OCI-LY7 (cell line): Measurements from ENCODE around the gene COL2A1. TPM values are rescaled to one million over a fixed set of nuclear protein-coding genes. Genes with fewer than 3 reads are reported as not detected.

Source experiments
- BruUV-seq: library from RNA; stranded (reverse); fragments of 400-500 nt; replicated peaks from 2 replicates; lab custom pipeline; 2021; lab: Mats Ljungman, UMichigan
- CTCF ChIA-PET: fragments of 300-600 bp; sonication (Branson Sonifier 250); formaldehyde crosslinking; loops from one replicate; lab custom pipeline; 2022; ENCODE audit warnings: antibody characterized with exemption; ENCODE audit not compliant: unreplicated experiment; lab: Charles Lee
- POLR2A ChIA-PET: fragments of 300-600 bp; sonication (Branson Sonifier 250); formaldehyde crosslinking; loops from one replicate; lab custom pipeline; 2022; ENCODE audit warnings: antibody characterized with exemption; lab: Charles Lee
- DNase-seq: peaks from one replicate; pipeline ENCODE4 v3.0.0-alpha.2; 2015; ENCODE audit warnings: low spot score
- H2AFZ ChIP-seq: fragments of 200-600 bp; sonication (generic), shearing (Covaris generic); 2 replicates; pipeline ENCODE4 v1.6.1; 2014; ENCODE audit warnings: mild to moderate bottlenecking, antibody characterized with exemption, low read length, moderate library complexity
- H3K27ac ChIP-seq: fragments of 200-600 bp; sonication (generic); 2 replicates; pipeline ENCODE4 v1.5.1; 2014; ENCODE audit warnings: mixed run types, low read depth, mild to moderate bottlenecking, moderate library complexity, low read length, inconsistent platforms; ENCODE audit not compliant: poor library complexity, severe bottlenecking
- H3K36me3 ChIP-seq: fragments of 200-600 bp; sonication (generic); 2 replicates; pipeline ENCODE4 v1.6.1; 2014; ENCODE audit warnings: mild to moderate bottlenecking, antibody characterized with exemption, low read length, moderate library complexity, mixed read lengths; ENCODE audit not compliant: insufficient read depth
- H3K4me1 ChIP-seq: fragments of 200-600 bp; sonication (generic); 2 replicates; pipeline ENCODE4 v1.5.1; 2014; ENCODE audit warnings: mild to moderate bottlenecking, low read length; ENCODE audit not compliant: insufficient read depth, poor library complexity, severe bottlenecking
- H3K4me2 ChIP-seq: fragments of 200-600 bp; sonication (generic); 2 replicates; pipeline ENCODE4 v1.6.1; 2014; ENCODE audit warnings: mild to moderate bottlenecking, low read length
- H3K4me3 ChIP-seq: fragments of 200-600 bp; sonication (generic); 2 replicates; pipeline ENCODE4 v1.5.1; 2014; ENCODE audit warnings: mild to moderate bottlenecking, low read depth, low read length; ENCODE audit not compliant: poor library complexity, severe bottlenecking
- H3K79me2 ChIP-seq: fragments of 200-600 bp; sonication (generic); 2 replicates; pipeline ENCODE4 v1.6.1; 2016; ENCODE audit warnings: low read depth, mild to moderate bottlenecking, low read length, moderate library complexity, mixed read lengths; ENCODE audit not compliant: insufficient read depth
- H3K9me2 ChIP-seq: fragments of 200-600 bp; sonication (generic); 2 replicates; pipeline ENCODE4 v1.6.1; 2016; ENCODE audit warnings: mild to moderate bottlenecking, low read length, mixed read lengths; ENCODE audit not compliant: insufficient read depth
- H3K9me3 ChIP-seq: fragments of 200-600 bp; sonication (generic); 2 replicates; pipeline ENCODE4 v1.6.1; 2014; ENCODE audit warnings: mild to moderate bottlenecking, mixed run types, low read length, mixed read lengths
- H4K20me1 ChIP-seq: fragments of 200-600 bp; sonication (generic); 2 replicates; pipeline ENCODE4 v1.6.1; 2014; ENCODE audit warnings: mild to moderate bottlenecking, antibody characterized with exemption, low read length, moderate library complexity, mixed read lengths; ENCODE audit not compliant: insufficient read depth
- CTCF ChIP-seq: fragments of 200-600 bp; sonication (generic); conservative IDR thresholded peaks from 2 replicates; pipeline ENCODE4 v1.5.1; 2014; ENCODE audit warnings: mild to moderate bottlenecking, antibody characterized with exemption, low read length, moderate library complexity, mixed read lengths
- EZH2phosphoT487 ChIP-seq: fragments of 200-600 bp; sonication (generic); IDR thresholded peaks from 2 replicates; pipeline ENCODE4 v1.6.1; 2018; ENCODE audit warnings: low read depth, borderline replicate concordance, mild to moderate bottlenecking, mixed run types, antibody characterized with exemption, low read length, moderate library complexity, mixed read lengths
- intact Hi-C: fragments of 100-400 bp; cut with micrococcal nuclease; formaldehyde crosslinking; loops from one replicate; pipeline ENCODE4 v1.10.0; 2022; ENCODE audit not compliant: unreplicated experiment
- total RNA-seq, 2 experiments: library from RNA; depleted of rRNA in 1 of 2; stranded (reverse); fragments of >200 nt in 1 of 2; shearing (Covaris generic) in 1 of 2; gene quantifications; 2 replicates each; pipeline ENCODE4 v1.2.3, GENCODE V29; 2014 to 2022

Gene COL2A1
- total RNA-seq, 2 experiments from 2014 or later, result 0.08 TPM; not detected in 1

- Histone ChIP-seq H3K4me1 (no peaks in the 10 kb centered on the region), H3K4me3 (no peak overlapping the region), H3K9me2 (no peaks in the 10 kb centered on the region), H3K36me3 (no peaks in the 10 kb centered on the region), H3K9me3 (no peaks in the 10 kb centered on the region), H3K27ac (no peak overlapping the region), H4K20me1 (no peaks in the 10 kb centered on the region), H2AFZ (no peak overlapping the region), H3K4me2 (no peak overlapping the region), H3K79me2 (no peaks in the 10 kb centered on the region)
- CTCF ChIA-PET, result no interaction called here
- TF ChIP-seq CTCF, result no peak
- TF ChIP-seq EZH2phosphoT487, result no peak
- no peak for DNase-seq
- intact Hi-C loops, result no loop called here
- BruUV-seq, result no TSS peak
- POLR2A ChIA-PET, result no interaction called here
Observed at GRCh38 chr12:48029491-48030172, 25.4 kb upstream of the COL2A1 start.

DNA sequence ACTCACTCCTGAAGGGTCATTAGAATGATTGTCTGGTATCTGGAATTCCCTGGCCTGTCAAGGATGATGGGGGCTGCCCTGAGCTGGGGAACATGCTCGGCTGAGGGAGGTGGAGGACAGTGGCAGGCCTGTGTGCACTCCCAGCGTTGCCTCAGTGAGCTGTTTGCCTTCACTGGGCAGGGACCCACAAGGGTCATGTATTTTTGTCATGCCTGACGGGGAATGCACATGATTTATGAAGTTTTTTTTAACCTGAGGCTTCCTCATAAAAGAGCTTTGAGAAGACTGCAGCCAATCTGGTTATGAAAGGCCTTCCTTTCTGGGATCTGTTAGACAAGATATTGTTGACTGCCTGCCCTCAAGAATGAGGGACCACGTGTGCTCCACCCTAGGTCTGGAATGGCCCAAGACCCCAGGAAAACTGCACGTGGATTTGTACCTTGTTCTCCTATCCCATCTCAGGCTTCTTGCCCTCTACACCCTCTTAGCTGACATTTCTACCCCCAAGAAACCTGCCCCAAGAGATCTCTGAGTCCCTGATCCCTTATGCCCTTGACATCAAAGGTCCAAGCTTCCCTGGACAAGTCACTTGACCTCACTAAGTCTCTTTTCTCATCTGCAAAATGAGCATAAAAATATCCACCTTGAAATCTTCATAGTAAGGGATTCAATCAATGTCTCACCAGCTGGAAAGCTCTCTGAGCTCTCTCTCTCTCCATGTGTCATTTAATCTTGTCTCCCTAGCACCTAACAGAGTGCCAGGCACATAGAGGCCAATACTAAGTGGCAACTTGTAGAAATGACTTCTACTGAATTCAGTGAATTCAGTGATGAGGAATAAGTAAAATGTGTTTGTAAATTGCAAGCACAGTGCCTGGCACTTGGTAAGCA is 24.5 kb upstream of the COL2A1 start:
- CTCF ChIA-PET, result no interaction called here
- H4K20me1 ChIP-seq, result no peaks in the 10 kb centered on the region
- intact Hi-C loops, result no loop called here
- BruUV-seq, result no TSS peak
- POLR2A ChIA-PET, result no interaction called here
- H3K4me2 ChIP-seq, result no peak overlapping the region
- DNase-seq, result no peak
- TF ChIP-seq EZH2phosphoT487 (no peak), CTCF (no peak)
- no peaks in the 10 kb centered on the region for H3K36me3 ChIP-seq
- H3K4me1 ChIP-seq, result no peaks in the 10 kb centered on the region
- H3K4me3 ChIP-seq, result no peak overlapping the region
- H3K79me2 ChIP-seq, result no peaks in the 10 kb centered on the region
- no peaks in the 10 kb centered on the region for H3K9me3 ChIP-seq
- no peaks in the 10 kb centered on the region for H3K9me2 ChIP-seq
- no peak overlapping the region for H3K27ac ChIP-seq
- no peak overlapping the region for H2AFZ ChIP-seq
